Measurements from ENCODE around the gene ATG4C. TPM values are rescaled to one million over a fixed set of nuclear protein-coding genes. Genes with fewer than 3 reads are reported as not detected.
"Not testable (repeated sequence)": the region's sequence is repeated elsewhere in the genome, so short reads cannot be mapped to it uniquely, and the experiment has no call there.

Gene ATG4C
- total RNA-seq (10 to 100 TPM in 4 of 7 donors, 1 to 10 TPM in 3; 6.1 to 13.7 (median 11.2) TPM), polyA plus RNA-seq (10 to 100 TPM in 1 of 2 donors, 1 to 10 TPM in 1; 2.7 to 13.7 TPM)
- long read RNA-seq, donor 1, transcript ATG4C-201 (11 exons, 2,938 nt), result major isoform, 18 of 45 reads
- long read RNA-seq, donor 1, transcript ATG4C-203 (11 exons, 2,890 nt), result minor isoform, 17 of 45 reads
- long read RNA-seq, donor 1, partial matches to known transcripts, result 6 of 45 reads
- long read RNA-seq, donor 1, other reads (novel, unspliced or antisense), result 4 of 45 reads
- long read RNA-seq, donor 2, transcript ATG4C-203 (11 exons, 2,890 nt), result major isoform, 7 of 11 reads
- long read RNA-seq, donor 2, partial matches to known transcripts, result 0 of 11 reads
- long read RNA-seq, donor 2, other reads (novel, unspliced or antisense), result 0 of 11 reads
- long read RNA-seq, donor 3, transcript ATG4C-201 (11 exons, 2,938 nt), result major isoform, 7 of 11 reads
- long read RNA-seq, donor 3, partial matches to known transcripts, result 0 of 11 reads
- long read RNA-seq, donor 3, other reads (novel, unspliced or antisense), result 1 of 11 reads

- no peaks in the 10 kb centered on the region for H3K27me3 ChIP-seq
- peak within 1 kb of the TSS; percentile 88 for H3K4me3 ChIP-seq
- H3K9me3 ChIP-seq, result no peaks in the 10 kb centered on the region
- WGBS, 3 donors, result 0% methylated on average over 38 of the region's 38 CpGs
- intact Hi-C loops (cut with DNase I), result no loop called here
- H3K27ac ChIP-seq, result peak within 1 kb of the TSS in 1 of 2 donors; percentile 77
- TF ChIP-seq EP300 (IDR thresholded peaks at IDR 0.05), result peak; percentile 52
- peak in 2 of 3 donors; percentile 12 to 13 for TF ChIP-seq CTCF (IDR thresholded peaks at IDR 0.05)
- peak; percentile 29 for TF ChIP-seq POLR2A (IDR thresholded peaks at IDR 0.05)
- H3K36me3 ChIP-seq, result no peaks in the 10 kb centered on the region
- H3K4me1 ChIP-seq (ENCODE audit: insufficient read depth), result no peaks in the 10 kb centered on the region
- DNase-seq, result peak; percentile 90 to 93 (median 91)
Measured at GRCh38 chr1:62783736-62784508, at the start of gene ATG4C. TSS of gene ATG4C (plus strand) at chr1:62784132. CDS start at chr1:62803787, 19,655 bp downstream.

GRCh38 chr1:62735491-62736171, 48.3 kb upstream of the ATG4C start:
- H3K27ac ChIP-seq, result no peak overlapping the region
- H3K4me1 ChIP-seq (ENCODE audit: insufficient read depth), result peaks cover 2% of the 10 kb centered on the region
- TF ChIP-seq POLR2A (IDR thresholded peaks at IDR 0.05) (no peak), CTCF (IDR thresholded peaks at IDR 0.05) (no peak), EP300 (IDR thresholded peaks at IDR 0.05) (no peak)
- H3K4me3 ChIP-seq, result no peak overlapping the region
- WGBS, 3 donors, result 46 to 49% (median 47%) methylated on average over 3 of the region's 3 CpGs
- DNase-seq, result no peak
- H3K36me3 ChIP-seq, result no peaks in the 10 kb centered on the region
- intact Hi-C loops (cut with DNase I), result no loop called here
- H3K9me3 ChIP-seq, result no peaks in the 10 kb centered on the region
- no peaks in the 10 kb centered on the region for H3K27me3 ChIP-seq

GRCh38 chr1:62740701-62741100, 43.2 kb upstream of the ATG4C start:
- 83 to 92% (median 86%) methylated on average over 3 of the region's 3 CpGs for WGBS, 3 donors
- intact Hi-C loops (cut with DNase I), result loop anchor here in 3 of 4 donors (10.0 kb wide), 2 partner anchors 236 to 566 kb away; no protein-coding TSS in a partner anchor
- DNase-seq; H3K36me3 ChIP-seq; H3K27ac ChIP-seq; H3K4me1 ChIP-seq (ENCODE audit: insufficient read depth); H3K9me3 ChIP-seq; H3K4me3 ChIP-seq; H3K27me3 ChIP-seq: not testable (repeated sequence)

- no peak for DNase-seq
- intact Hi-C loops (cut with DNase I), result loop anchor here (5.0 to 10.0 kb wide), 4 partner anchors 238 to 570 kb away; no protein-coding TSS in a partner anchor
- H3K27me3 ChIP-seq, result no peaks in the 10 kb centered on the region
- no peak for TF ChIP-seq CTCF (IDR thresholded peaks at IDR 0.05)
- no peak for TF ChIP-seq POLR2A (IDR thresholded peaks at IDR 0.05)
- no peak for TF ChIP-seq EP300 (IDR thresholded peaks at IDR 0.05)
- H3K27ac ChIP-seq, result no peak overlapping the region
- H3K36me3 ChIP-seq, result no peaks in the 10 kb centered on the region
- peaks cover 2% of the 10 kb centered on the region for H3K4me1 ChIP-seq (ENCODE audit: insufficient read depth)
- WGBS, 3 donors, result 23 to 39% (median 34%) methylated on average over 3 of the region's 3 CpGs
- no peak overlapping the region for H3K4me3 ChIP-seq
- H3K9me3 ChIP-seq, result no peaks in the 10 kb centered on the region
Measured at GRCh38 chr1:62744611-62745577, 39.0 kb upstream of the ATG4C start.

Measured in ovary (tissue), 10 donors.